Neural crest cell (in vitro differentiated cells): ENCODE data around the gene ZC3H12C. TPM values are rescaled to one million over a fixed set of nuclear protein-coding genes. Genes with fewer than 3 reads are reported as not detected.
"Not testable (repeated sequence)": the region's sequence is repeated elsewhere in the genome, so short reads cannot be mapped to it uniquely, and the experiment has no call there.

Source experiments
- DNase-seq: peaks from one replicate; pipeline ENCODE4 v3.0.0; 2021; ENCODE audit warnings: low read depth, mixed read lengths, low spot score
- H3K27ac Mint-ChIP-seq: one replicate; pipeline ENCODE4 v1.8.0; 2021; ENCODE audit warnings: mild to moderate bottlenecking, mixed read lengths; ENCODE audit not compliant: unreplicated experiment
- H3K27me3 Mint-ChIP-seq: 2 replicates; pipeline ENCODE4 v1.8.0; 2021; ENCODE audit warnings: low read depth, mild to moderate bottlenecking, mixed read lengths
- H3K36me3 Mint-ChIP-seq: 2 replicates; pipeline ENCODE4 v1.8.0; 2021; ENCODE audit warnings: low read depth, mild to moderate bottlenecking, mixed read lengths
- H3K4me1 Mint-ChIP-seq: 2 replicates; pipeline ENCODE4 v1.8.0; 2021; ENCODE audit warnings: mixed read lengths
- H3K4me3 Mint-ChIP-seq: one replicate; pipeline ENCODE4 v1.8.0; 2021; ENCODE audit warnings: mild to moderate bottlenecking, mixed read lengths
- H3K9me3 Mint-ChIP-seq: 2 replicates; pipeline ENCODE4 v1.8.0; 2021; ENCODE audit warnings: mixed read lengths
- CTCF ChIP-seq: fragments of 200-600 bp; sonication (generic); conservative IDR thresholded peaks from 2 replicates; pipeline ENCODE4 v1.5.0; 2021; ENCODE audit warnings: antibody characterized with exemption, mild to moderate bottlenecking
- total RNA-seq: library from RNA; stranded (reverse); gene quantifications from 2 replicates; pipeline ENCODE4 v1.2.1, GENCODE V29; 2021

The ZC3H12C gene
- total RNA-seq, 1 donor from 2014 or later, result 14.4 TPM

- no peaks in the 10 kb centered on the region for H3K36me3 Mint-ChIP-seq
- H3K4me3 Mint-ChIP-seq, result no peak overlapping the region
- DNase-seq, result no peak
- H3K27me3 Mint-ChIP-seq, result no peaks in the 10 kb centered on the region
- H3K4me1 Mint-ChIP-seq, result peaks cover 3% of the 10 kb centered on the region
- H3K27ac Mint-ChIP-seq, result no peak overlapping the region
- H3K9me3 Mint-ChIP-seq, result no peaks in the 10 kb centered on the region
- TF ChIP-seq CTCF, result no peak
These were observed 28.0 kb upstream of the ZC3H12C start for GRCh38 chr11:110065189-110065588.

- not testable (repeated sequence) for H3K27me3 Mint-ChIP-seq, H3K4me1 Mint-ChIP-seq, DNase-seq, H3K36me3 Mint-ChIP-seq, H3K27ac Mint-ChIP-seq, H3K9me3 Mint-ChIP-seq, H3K4me3 Mint-ChIP-seq
These were observed 25.2 kb upstream of the ZC3H12C start for GRCh38 chr11:110068001-110068400.

DNA sequence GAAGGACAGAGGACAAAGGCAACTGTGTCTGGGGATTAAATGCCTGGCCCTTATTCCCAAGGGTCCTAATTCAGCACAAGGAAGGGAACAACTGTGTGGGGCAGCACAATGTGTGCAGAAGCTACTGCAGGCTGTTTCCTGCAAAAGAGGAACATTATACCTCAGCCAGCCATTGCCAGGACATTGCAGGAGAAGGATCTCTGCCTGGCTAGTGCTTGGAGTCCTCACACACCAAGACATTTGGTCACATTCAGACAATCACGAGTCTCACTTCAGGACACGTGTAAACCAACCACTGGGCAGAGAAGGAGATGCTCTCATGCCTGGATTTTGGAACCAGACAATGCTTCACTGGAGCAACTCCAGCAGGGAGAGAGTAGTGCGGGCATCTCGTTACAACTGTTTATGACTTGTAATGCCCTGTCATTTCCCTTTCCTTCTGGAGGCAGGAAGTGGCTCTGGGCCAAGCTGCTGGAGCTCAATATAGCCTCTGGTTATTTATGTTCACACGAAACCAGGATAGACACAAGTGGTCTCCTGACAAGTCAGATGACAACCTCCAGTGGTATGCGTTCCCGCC, 23.9 kb upstream of the ZC3H12C start:
- Mint-ChIP-seq H3K36me3 (no peaks in the 10 kb centered on the region), H3K9me3 (no peaks in the 10 kb centered on the region), H3K4me1 (no peaks in the 10 kb centered on the region), H3K27me3 (no peaks in the 10 kb centered on the region), H3K4me3 (no peak overlapping the region), H3K27ac (no peak overlapping the region)
- DNase-seq, result no peak
- no peak for TF ChIP-seq CTCF

DNA sequence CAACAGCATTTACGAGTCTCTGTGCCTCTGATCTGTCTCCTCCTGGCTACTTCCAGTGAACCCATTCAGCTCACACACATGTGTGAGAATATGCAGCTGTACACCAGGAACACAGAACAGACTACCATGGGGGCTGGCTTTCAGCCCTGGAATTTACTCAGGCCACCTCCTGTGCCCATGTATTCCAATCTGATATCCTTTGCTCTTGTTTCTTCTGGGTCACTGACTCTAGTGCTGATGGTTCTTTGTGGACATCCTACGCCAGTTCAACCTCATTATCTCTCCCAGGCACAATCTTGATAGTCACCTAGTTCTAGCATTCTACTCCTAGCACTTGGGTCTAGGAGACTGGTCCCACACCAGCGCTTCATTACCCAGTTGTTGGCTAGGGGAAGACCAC, 23.0 kb upstream of the ZC3H12C start:
- no peak for DNase-seq
- Mint-ChIP-seq H3K27me3 (no peaks in the 10 kb centered on the region), H3K4me3 (no peak overlapping the region), H3K4me1 (no peaks in the 10 kb centered on the region), H3K9me3 (no peaks in the 10 kb centered on the region), H3K36me3 (no peaks in the 10 kb centered on the region), H3K27ac (peak overlapping the region; percentile 5)
- no peak for TF ChIP-seq CTCF

- Mint-ChIP-seq H3K36me3 (no peaks in the 10 kb centered on the region), H3K4me3 (no peak overlapping the region), H3K27me3 (no peaks in the 10 kb centered on the region), H3K9me3 (no peaks in the 10 kb centered on the region), H3K27ac (no peak overlapping the region), H3K4me1 (peaks cover 2% of the 10 kb centered on the region)
- TF ChIP-seq CTCF, result no peak
- DNase-seq, result no peak
These were observed 22.0 kb upstream of the ZC3H12C start for GRCh38 chr11:110071197-110071596.

DNA sequence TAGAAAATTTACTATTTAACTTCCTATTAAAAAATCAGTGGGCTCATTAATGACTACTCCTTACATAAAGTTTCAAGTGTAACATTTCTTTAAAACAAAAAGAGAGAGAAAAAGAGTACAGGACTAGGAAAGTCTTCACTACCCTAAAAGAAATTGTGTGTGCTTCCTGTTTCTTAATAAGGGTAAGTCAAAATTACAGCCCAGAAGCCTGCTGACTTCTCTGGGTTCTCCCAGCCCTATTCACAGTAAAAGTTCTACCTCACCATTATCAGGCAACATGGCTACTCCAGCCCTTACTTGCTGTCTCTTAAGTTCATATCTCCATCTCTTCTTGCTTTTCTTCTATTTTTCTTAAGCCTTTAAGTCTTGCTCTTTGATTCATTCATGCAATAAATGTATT, 20.3 kb upstream of the ZC3H12C start:
- no peak for DNase-seq
- no peaks in the 10 kb centered on the region for H3K27me3 Mint-ChIP-seq
- H3K4me1 Mint-ChIP-seq, result peaks cover 17% of the 10 kb centered on the region
- TF ChIP-seq CTCF, result no peak
- H3K36me3 Mint-ChIP-seq, result no peaks in the 10 kb centered on the region
- no peak overlapping the region for H3K27ac Mint-ChIP-seq
- no peak overlapping the region for H3K4me3 Mint-ChIP-seq
- H3K9me3 Mint-ChIP-seq, result no peaks in the 10 kb centered on the region
